ENCODE results near the gene RENBP. TPM values are rescaled to one million over a fixed set of nuclear protein-coding genes. Genes with fewer than 3 reads are reported as not detected.

The RENBP gene
- total and polyA plus RNA-seq, 4 donors, result 1.0 to 7.9 (median 7.0) TPM

DNA sequence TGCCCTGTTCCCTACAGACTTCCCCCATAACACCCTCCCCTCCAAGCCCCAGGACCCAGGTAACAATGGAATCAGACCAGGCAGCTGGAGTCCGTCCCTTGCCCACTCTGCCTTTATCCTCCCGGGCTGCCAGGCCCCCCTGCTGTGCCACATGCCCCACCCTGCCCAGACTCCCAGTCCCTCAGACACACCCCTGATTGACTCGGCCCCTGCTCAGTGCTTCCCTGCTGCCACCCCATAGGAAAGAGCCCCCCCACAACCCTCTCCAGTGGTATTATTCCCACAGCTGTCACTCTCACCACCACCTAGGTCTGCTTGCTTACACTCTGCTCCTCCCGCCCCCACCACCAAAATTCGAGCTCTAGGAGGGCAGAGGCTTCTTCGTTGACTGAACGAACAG lies 4.9 kb downstream of the RENBP start:
- Histone ChIP-seq H3K4me3 (ENCODE audit: low read depth in 1 of 3, low read length in 3 of 3) (no peak overlapping the region), H3K4me1 (ENCODE audit: control insufficient read depth in 4 of 4, insufficient read depth in 4 of 4, low read length in 3 of 4) (peaks cover 0 to 7% (median 2%) of the 10 kb centered on the region in 4 donors), H3K36me3 (ENCODE audit: control insufficient read depth in 4 of 4, insufficient read depth in 3 of 4, low read depth in 1 of 4, low read length in 3 of 4) (no peaks in the 10 kb centered on the region), H3K9ac (ENCODE audit: low read depth in 1 of 2, low read length in 2 of 2) (no peak overlapping the region), H3K27ac (ENCODE audit: low read depth in 1 of 2, low read length in 2 of 2) (no peak overlapping the region), H3K27me3 (ENCODE audit: control insufficient read depth in 4 of 4, insufficient read depth in 4 of 4, low read length in 3 of 4) (no peaks in the 10 kb centered on the region), H3K9me3 (ENCODE audit: control insufficient read depth in 4 of 4, low read length in 3 of 4) (no peaks in the 10 kb centered on the region)
- DNase-seq (ENCODE audit: low spot score), result no peak
- WGBS, result 73% methylated on average over 7 of the region's 7 CpGs
- TF ChIP-seq FOXA1 (IDR thresholded peaks at IDR 0.05), result no peak

DNA sequence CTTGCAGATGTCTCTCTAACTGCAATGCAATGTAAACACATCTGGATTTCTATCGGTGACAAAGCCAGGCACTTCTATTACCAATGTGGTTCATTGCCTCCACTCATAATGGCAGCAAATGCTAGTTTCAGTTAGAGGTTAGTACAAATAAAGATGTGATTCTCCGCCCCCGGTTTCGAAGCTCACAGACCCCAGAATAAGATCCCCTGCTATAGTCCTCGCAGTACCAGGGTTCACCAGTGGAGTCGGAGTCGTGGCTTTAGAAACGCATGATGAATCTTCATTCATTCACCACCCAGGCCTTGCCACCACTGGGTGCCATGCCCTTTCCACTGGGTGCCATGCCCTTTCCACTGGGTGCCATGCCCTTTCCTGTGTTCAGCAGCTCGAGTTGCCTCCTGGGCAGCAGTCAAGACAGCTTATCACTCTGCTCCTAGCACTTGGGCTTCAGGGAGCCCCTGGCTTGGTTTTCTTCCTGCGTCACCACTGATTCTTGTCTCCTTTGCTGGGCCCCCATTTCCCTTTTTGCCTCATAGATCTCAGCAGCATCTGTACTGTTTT lies 6.1 kb downstream of the RENBP start:
- no peak for TF ChIP-seq EGR1 (IDR thresholded peaks at IDR 0.05; ENCODE audit: low read depth in 2 of 2)
- Histone ChIP-seq H3K4me1 (ENCODE audit: control insufficient read depth in 4 of 4, insufficient read depth in 4 of 4, low read length in 3 of 4) (peaks cover 0 to 15% (median 10%) of the 10 kb centered on the region in 4 donors), H3K27me3 (ENCODE audit: control insufficient read depth in 4 of 4, insufficient read depth in 4 of 4, low read length in 3 of 4) (no peaks in the 10 kb centered on the region), H3K9me3 (ENCODE audit: control insufficient read depth in 4 of 4, low read length in 3 of 4) (no peaks in the 10 kb centered on the region), H3K9ac (ENCODE audit: low read depth in 1 of 2, low read length in 2 of 2) (no peak overlapping the region), H3K4me3 (ENCODE audit: low read depth in 1 of 3, low read length in 3 of 3) (no peak overlapping the region), H3K27ac (ENCODE audit: low read depth in 1 of 2, low read length in 2 of 2) (no peak overlapping the region), H3K36me3 (ENCODE audit: control insufficient read depth in 4 of 4, insufficient read depth in 3 of 4, low read depth in 1 of 4, low read length in 3 of 4) (no peaks in the 10 kb centered on the region)
- 85% methylated on average over 10 of the region's 10 CpGs for WGBS
- DNase-seq (ENCODE audit: low spot score), result no peak

GRCh38 chrX:153937056-153937455 lies 7.4 kb downstream of the RENBP start:
- H3K4me1 ChIP-seq (ENCODE audit: control insufficient read depth in 4 of 4, insufficient read depth in 4 of 4, low read length in 3 of 4), result peaks cover 0 to 15% (median 10%) of the 10 kb centered on the region in 4 donors
- H3K4me3 ChIP-seq (ENCODE audit: low read depth in 1 of 3, low read length in 3 of 3), result no peak overlapping the region
- no peaks in the 10 kb centered on the region for H3K36me3 ChIP-seq (ENCODE audit: control insufficient read depth in 4 of 4, insufficient read depth in 3 of 4, low read depth in 1 of 4, low read length in 3 of 4)
- no peak overlapping the region for H3K27ac ChIP-seq (ENCODE audit: low read depth in 1 of 2, low read length in 2 of 2)
- no peaks in the 10 kb centered on the region for H3K9me3 ChIP-seq (ENCODE audit: control insufficient read depth in 4 of 4, low read length in 3 of 4)
- H3K27me3 ChIP-seq (ENCODE audit: control insufficient read depth in 4 of 4, insufficient read depth in 4 of 4, low read length in 3 of 4), result no peaks in the 10 kb centered on the region
- H3K9ac ChIP-seq (ENCODE audit: low read depth in 1 of 2, low read length in 2 of 2), result no peak overlapping the region
- WGBS, result 95% methylated on average over 3 of the region's 3 CpGs
- TF ChIP-seq SP1 (IDR thresholded peaks at IDR 0.05) (no peak), GABPA (IDR thresholded peaks at IDR 0.05 in 1 of 2, conservative IDR thresholded peaks at IDR 0.05 in 1 of 2) (no peak), FOXA1 (IDR thresholded peaks at IDR 0.05) (no peak), JUND (IDR thresholded peaks at IDR 0.05) (no peak), HNF4G (IDR thresholded peaks at IDR 0.05) (no peak), RXRA (IDR thresholded peaks at IDR 0.05) (no peak), RAD21 (IDR thresholded peaks at IDR 0.05) (no peak), HNF4A (conservative IDR thresholded peaks at IDR 0.05) (no peak), TAF1 (conservative IDR thresholded peaks at IDR 0.05) (no peak), CTCF (IDR thresholded peaks at IDR 0.05; ENCODE audit: low read depth, low read length, missing input control) (no peak), YY1 (IDR thresholded peaks at IDR 0.05) (no peak), FOXA2 (IDR thresholded peaks at IDR 0.05) (no peak), EGR1 (IDR thresholded peaks at IDR 0.05; ENCODE audit: low read depth in 2 of 2) (no peak), NR2F2 (IDR thresholded peaks at IDR 0.05) (no peak)
- TF ChIP-seq, protein P1, sequence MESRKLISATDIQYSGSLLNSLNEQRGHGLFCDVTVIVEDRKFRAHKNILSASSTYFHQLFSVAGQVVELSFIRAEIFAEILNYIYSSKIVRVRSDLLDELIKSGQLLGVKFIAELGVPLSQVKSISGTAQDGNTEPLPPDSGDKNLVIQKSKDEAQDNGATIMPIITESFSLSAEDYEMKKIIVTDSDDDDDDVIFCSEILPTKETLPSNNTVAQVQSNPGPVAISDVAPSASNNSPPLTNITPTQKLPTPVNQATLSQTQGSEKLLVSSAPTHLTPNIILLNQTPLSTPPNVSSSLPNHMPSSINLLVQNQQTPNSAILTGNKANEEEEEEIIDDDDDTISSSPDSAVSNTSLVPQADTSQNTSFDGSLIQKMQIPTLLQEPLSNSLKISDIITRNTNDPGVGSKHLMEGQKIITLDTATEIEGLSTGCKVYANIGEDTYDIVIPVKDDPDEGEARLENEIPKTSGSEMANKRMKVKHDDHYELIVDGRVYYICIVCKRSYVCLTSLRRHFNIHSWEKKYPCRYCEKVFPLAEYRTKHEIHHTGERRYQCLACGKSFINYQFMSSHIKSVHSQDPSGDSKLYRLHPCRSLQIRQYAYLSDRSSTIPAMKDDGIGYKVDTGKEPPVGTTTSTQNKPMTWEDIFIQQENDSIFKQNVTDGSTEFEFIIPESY (IDR thresholded peaks at IDR 0.05), result no peak
- TF ChIP-seq, protein P2, sequence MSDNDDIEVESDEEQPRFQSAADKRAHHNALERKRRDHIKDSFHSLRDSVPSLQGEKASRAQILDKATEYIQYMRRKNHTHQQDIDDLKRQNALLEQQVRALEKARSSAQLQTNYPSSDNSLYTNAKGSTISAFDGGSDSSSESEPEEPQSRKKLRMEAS (IDR thresholded peaks at IDR 0.05), result no peak
- TF ChIP-seq, protein P3, sequence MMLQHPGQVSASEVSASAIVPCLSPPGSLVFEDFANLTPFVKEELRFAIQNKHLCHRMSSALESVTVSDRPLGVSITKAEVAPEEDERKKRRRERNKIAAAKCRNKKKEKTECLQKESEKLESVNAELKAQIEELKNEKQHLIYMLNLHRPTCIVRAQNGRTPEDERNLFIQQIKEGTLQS (IDR thresholded peaks at IDR 0.05), result no peak
- TF ChIP-seq, protein P4, sequence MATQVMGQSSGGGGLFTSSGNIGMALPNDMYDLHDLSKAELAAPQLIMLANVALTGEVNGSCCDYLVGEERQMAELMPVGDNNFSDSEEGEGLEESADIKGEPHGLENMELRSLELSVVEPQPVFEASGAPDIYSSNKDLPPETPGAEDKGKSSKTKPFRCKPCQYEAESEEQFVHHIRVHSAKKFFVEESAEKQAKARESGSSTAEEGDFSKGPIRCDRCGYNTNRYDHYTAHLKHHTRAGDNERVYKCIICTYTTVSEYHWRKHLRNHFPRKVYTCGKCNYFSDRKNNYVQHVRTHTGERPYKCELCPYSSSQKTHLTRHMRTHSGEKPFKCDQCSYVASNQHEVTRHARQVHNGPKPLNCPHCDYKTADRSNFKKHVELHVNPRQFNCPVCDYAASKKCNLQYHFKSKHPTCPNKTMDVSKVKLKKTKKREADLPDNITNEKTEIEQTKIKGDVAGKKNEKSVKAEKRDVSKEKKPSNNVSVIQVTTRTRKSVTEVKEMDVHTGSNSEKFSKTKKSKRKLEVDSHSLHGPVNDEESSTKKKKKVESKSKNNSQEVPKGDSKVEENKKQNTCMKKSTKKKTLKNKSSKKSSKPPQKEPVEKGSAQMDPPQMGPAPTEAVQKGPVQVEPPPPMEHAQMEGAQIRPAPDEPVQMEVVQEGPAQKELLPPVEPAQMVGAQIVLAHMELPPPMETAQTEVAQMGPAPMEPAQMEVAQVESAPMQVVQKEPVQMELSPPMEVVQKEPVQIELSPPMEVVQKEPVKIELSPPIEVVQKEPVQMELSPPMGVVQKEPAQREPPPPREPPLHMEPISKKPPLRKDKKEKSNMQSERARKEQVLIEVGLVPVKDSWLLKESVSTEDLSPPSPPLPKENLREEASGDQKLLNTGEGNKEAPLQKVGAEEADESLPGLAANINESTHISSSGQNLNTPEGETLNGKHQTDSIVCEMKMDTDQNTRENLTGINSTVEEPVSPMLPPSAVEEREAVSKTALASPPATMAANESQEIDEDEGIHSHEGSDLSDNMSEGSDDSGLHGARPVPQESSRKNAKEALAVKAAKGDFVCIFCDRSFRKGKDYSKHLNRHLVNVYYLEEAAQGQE (IDR thresholded peaks at IDR 0.05), result no peak
- no peak for DNase-seq (ENCODE audit: low spot score)

All from liver (tissue), 9 donors.